Measurements from ENCODE around the gene CCZ1. TPM values are rescaled to one million over a fixed set of nuclear protein-coding genes. Genes with fewer than 3 reads are reported as not detected.
"Not testable (repeated sequence)": the region's sequence is repeated elsewhere in the genome, so short reads cannot be mapped to it uniquely, and the experiment has no call there.

The CCZ1 gene
- 55.7 TPM for polyA plus RNA-seq (2012; ENCODE audit: missing spikeins)

- FAIRE-seq (peak; percentile 91), DNase-seq (ENCODE audit: insufficient read length) (peak; percentile 23)
These were observed at the start of gene CCZ1 for GRCh38 chr7:5898480-5899224. CCZ1 (plus strand) TSS chr7:5898733; CDS start chr7:5898800, 67 bp downstream.

GRCh38 chr7:5850944-5851343 is 47.6 kb upstream of the CCZ1 start:
- TF ChIP-seq TAF1 (IDR thresholded peaks at IDR 0.05; ENCODE audit: borderline replicate concordance, low read depth, low read length) (no peak), POLR2A (IDR thresholded peaks at IDR 0.05; ENCODE audit: low read depth, low read length) (no peak), POLR2AphosphoS5 (IDR thresholded peaks at IDR 0.05; ENCODE audit: low read depth, low read length) (no peak)
- DNase-seq (ENCODE audit: insufficient read length) (no peak), FAIRE-seq (no peak)

GRCh38 chr7:5854738-5855137 is 43.8 kb upstream of the CCZ1 start:
- DNase-seq (ENCODE audit: insufficient read length), result no peak
- no peak for TF ChIP-seq POLR2A (IDR thresholded peaks at IDR 0.05; ENCODE audit: low read depth, low read length)
- TF ChIP-seq TAF1 (IDR thresholded peaks at IDR 0.05; ENCODE audit: borderline replicate concordance, low read depth, low read length), result no peak
- TF ChIP-seq POLR2AphosphoS5 (IDR thresholded peaks at IDR 0.05; ENCODE audit: low read depth, low read length), result no peak
- no peak for FAIRE-seq

GRCh38 chr7:5857041-5857575 is 41.4 kb upstream of the CCZ1 start:
- DNase-seq (ENCODE audit: insufficient read length); FAIRE-seq: not testable (repeated sequence)

GRCh38 chr7:5858494-5858893 is 40.0 kb upstream of the CCZ1 start:
- DNase-seq (ENCODE audit: insufficient read length); FAIRE-seq: not testable (repeated sequence)

- DNase-seq (ENCODE audit: insufficient read length); FAIRE-seq: not testable (repeated sequence)
These were observed 37.3 kb upstream of the CCZ1 start for GRCh38 chr7:5861281-5861680.

- not testable (repeated sequence) for FAIRE-seq
These were observed 35.7 kb upstream of the CCZ1 start for GRCh38 chr7:5862753-5863366.

GRCh38 chr7:5865279-5865931 is 33.1 kb upstream of the CCZ1 start:
- FAIRE-seq; DNase-seq (ENCODE audit: insufficient read length): not testable (repeated sequence)

More at GRCh38 chr7:5862753-5863366, 35.7 kb upstream of the CCZ1 start:
- not testable (repeated sequence) for DNase-seq (ENCODE audit: insufficient read length)

- TF ChIP-seq POLR2A (IDR thresholded peaks at IDR 0.05; ENCODE audit: low read depth, low read length) (no peak), TAF1 (IDR thresholded peaks at IDR 0.05; ENCODE audit: borderline replicate concordance, low read depth, low read length) (no peak), POLR2AphosphoS5 (IDR thresholded peaks at IDR 0.05; ENCODE audit: low read depth, low read length) (no peak)
- no peak for FAIRE-seq
These were observed 31.5 kb upstream of the CCZ1 start for GRCh38 chr7:5867060-5867459.

GRCh38 chr7:5868928-5869341 is 29.6 kb upstream of the CCZ1 start:
- FAIRE-seq; DNase-seq (ENCODE audit: insufficient read length): not testable (repeated sequence)

More at GRCh38 chr7:5867060-5867459, 31.5 kb upstream of the CCZ1 start:
- no peak for DNase-seq (ENCODE audit: insufficient read length)

- TF ChIP-seq POLR2A (IDR thresholded peaks at IDR 0.05; ENCODE audit: low read depth, low read length), result no peak
- no peak for TF ChIP-seq POLR2AphosphoS5 (IDR thresholded peaks at IDR 0.05; ENCODE audit: low read depth, low read length)
- no peak for TF ChIP-seq TAF1 (IDR thresholded peaks at IDR 0.05; ENCODE audit: borderline replicate concordance, low read depth, low read length)
- DNase-seq (ENCODE audit: insufficient read length) (no peak), FAIRE-seq (no peak)
These were observed 28.8 kb upstream of the CCZ1 start for GRCh38 chr7:5869691-5870090.

- no peak for DNase-seq (ENCODE audit: insufficient read length)
- no peak for TF ChIP-seq POLR2AphosphoS5 (IDR thresholded peaks at IDR 0.05; ENCODE audit: low read depth, low read length)
- TF ChIP-seq POLR2A (IDR thresholded peaks at IDR 0.05; ENCODE audit: low read depth, low read length), result no peak
- no peak for TF ChIP-seq TAF1 (IDR thresholded peaks at IDR 0.05; ENCODE audit: borderline replicate concordance, low read depth, low read length)
- no peak for FAIRE-seq
These were observed 28.2 kb upstream of the CCZ1 start for GRCh38 chr7:5870311-5870710.

GRCh38 chr7:5872326-5872725 is 26.2 kb upstream of the CCZ1 start:
- no peak for TF ChIP-seq POLR2AphosphoS5 (IDR thresholded peaks at IDR 0.05; ENCODE audit: low read depth, low read length)
- no peak for TF ChIP-seq TAF1 (IDR thresholded peaks at IDR 0.05; ENCODE audit: borderline replicate concordance, low read depth, low read length)
- TF ChIP-seq POLR2A (IDR thresholded peaks at IDR 0.05; ENCODE audit: low read depth, low read length), result no peak
- DNase-seq (ENCODE audit: insufficient read length), result no peak
- no peak for FAIRE-seq

GRCh38 chr7:5879591-5879990 is 18.9 kb upstream of the CCZ1 start:
- DNase-seq (ENCODE audit: insufficient read length); FAIRE-seq: not testable (repeated sequence)

- FAIRE-seq; DNase-seq (ENCODE audit: insufficient read length): not testable (repeated sequence)
These were observed 18.4 kb upstream of the CCZ1 start for GRCh38 chr7:5880106-5880505.

- FAIRE-seq; DNase-seq (ENCODE audit: insufficient read length): not testable (repeated sequence)
These were observed 14.1 kb upstream of the CCZ1 start for GRCh38 chr7:5884431-5884830.

- not testable (repeated sequence) for FAIRE-seq; DNase-seq (ENCODE audit: insufficient read length)
These were observed 10.5 kb upstream of the CCZ1 start for GRCh38 chr7:5888021-5888420.

GRCh38 chr7:5890244-5890643 is 8.3 kb upstream of the CCZ1 start:
- not testable (repeated sequence) for DNase-seq (ENCODE audit: insufficient read length); FAIRE-seq

All from GM12892 (cell line).